ENCODE measurements around the gene TULP1. TPM values are rescaled to one million over a fixed set of nuclear protein-coding genes. Genes with fewer than 3 reads are reported as not detected.

TULP1 gene
- under 1 TPM in 1 of 4 donors, not detected in 3; 0.72 TPM for polyA plus RNA-seq
- long read RNA-seq, donor 1 = 0 reads
- long read RNA-seq, donor 2 = 0 reads
- long read RNA-seq, donor 3 = 0 reads
- long read RNA-seq, donor 4 = 0 reads
- long read RNA-seq, donor 5 = 0 reads
- long read RNA-seq, donor 6 = 0 reads
- long read RNA-seq, donor 7 = 0 reads
- long read RNA-seq, donor 8 = 0 reads
- long read RNA-seq, donor 9 = 0 reads
- long read RNA-seq, donor 10, partial matches to known transcripts = 0 of 1 reads
- long read RNA-seq, donor 10, other reads (novel, unspliced or antisense) = 0 of 1 reads

DNA sequence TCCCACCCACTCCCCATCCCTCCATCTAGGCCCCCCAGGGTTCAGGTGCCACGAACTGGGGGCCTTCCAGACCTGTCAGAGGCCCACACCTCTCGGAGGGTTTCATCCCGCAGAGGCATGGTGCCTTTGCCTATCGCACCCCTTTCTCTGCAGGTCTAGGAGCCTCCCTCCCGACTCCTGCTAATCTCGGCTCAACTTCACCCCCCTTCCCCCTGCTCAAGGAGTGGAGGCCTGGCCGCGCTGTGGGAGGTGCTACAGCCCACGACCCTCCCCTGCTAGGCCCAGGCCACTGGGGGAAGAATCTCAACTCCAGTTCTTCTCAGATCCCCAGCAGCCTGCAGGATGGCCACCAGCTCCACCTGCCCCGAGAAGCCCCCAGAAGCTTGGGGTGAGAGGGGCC, at the start of gene TULP1:
Gene TULP1 (minus strand): TSS at position 157 of the 400 bp plus-strand sequence. CDS start 38 bp downstream, at position 119.
- H3K27me3 ChIP-seq (ENCODE audit: control insufficient read depth in 3 of 3, insufficient read depth in 3 of 3, low read length in 3 of 3) = peaks cover 0 to 32% (median 7%) of the 10 kb centered on the region in 3 donors
- 82 to 85% (median 84%) methylated on average over 10 of the region's 10 CpGs for WGBS, 3 donors
- peak within 1 kb of the TSS in 2 of 3 donors; percentile 2 to 34 for H3K4me3 ChIP-seq (ENCODE audit: low read depth in 1 of 3, low read length in 3 of 3)
- peaks cover 0 to 4% (median 0%) of the 10 kb centered on the region in 3 donors for H3K4me1 ChIP-seq (ENCODE audit: control insufficient read depth in 3 of 3, insufficient read depth in 2 of 3, low read depth in 1 of 3, low read length in 2 of 3)
- DNase-seq (no peak), FAIRE-seq (no peak)
- no peaks in the 10 kb centered on the region for H3K9me3 ChIP-seq (ENCODE audit: control insufficient read depth in 2 of 2, insufficient read depth in 1 of 2, low read depth in 1 of 2, low read length in 1 of 2)
- no peak within 1 kb of the TSS for H3K27ac ChIP-seq (ENCODE audit: low read depth in 1 of 3, low read length in 2 of 3)
- H3K36me3 ChIP-seq (ENCODE audit: control insufficient read depth in 3 of 3, insufficient read depth in 2 of 3, low read depth in 1 of 3, low read length in 3 of 3) = no peaks in the 10 kb centered on the region

GRCh38 chr6:35562060-35562459, 49.4 kb upstream of the TULP1 start:
- no peaks in the 10 kb centered on the region for H3K4me1 ChIP-seq (ENCODE audit: control insufficient read depth in 3 of 3, insufficient read depth in 2 of 3, low read depth in 1 of 3, low read length in 2 of 3)
- H3K27ac ChIP-seq (ENCODE audit: low read depth in 1 of 3, low read length in 2 of 3) = no peak overlapping the region
- peaks cover 0 to 6% of the 10 kb centered on the region in 2 donors for H3K9me3 ChIP-seq (ENCODE audit: control insufficient read depth in 2 of 2, insufficient read depth in 1 of 2, low read depth in 1 of 2, low read length in 1 of 2)
- H3K4me3 ChIP-seq (ENCODE audit: low read depth in 1 of 3, low read length in 3 of 3) = no peak overlapping the region
- H3K36me3 ChIP-seq (ENCODE audit: control insufficient read depth in 3 of 3, insufficient read depth in 2 of 3, low read depth in 1 of 3, low read length in 3 of 3) = no peaks in the 10 kb centered on the region
- H3K27me3 ChIP-seq (ENCODE audit: control insufficient read depth in 3 of 3, insufficient read depth in 3 of 3, low read length in 3 of 3) = peaks cover 0 to 6% (median 0%) of the 10 kb centered on the region in 3 donors
- no peak for DNase-seq
- WGBS, 3 donors = 67 to 75% (median 73%) methylated on average over 11 of the region's 11 CpGs
- no peak for FAIRE-seq

GRCh38 chr6:35561113-35561512, 48.4 kb upstream of the TULP1 start:
- no peaks in the 10 kb centered on the region for H3K4me1 ChIP-seq (ENCODE audit: control insufficient read depth in 3 of 3, insufficient read depth in 2 of 3, low read depth in 1 of 3, low read length in 2 of 3)
- no peaks in the 10 kb centered on the region for H3K36me3 ChIP-seq (ENCODE audit: control insufficient read depth in 3 of 3, insufficient read depth in 2 of 3, low read depth in 1 of 3, low read length in 3 of 3)
- FAIRE-seq = no peak
- whole genome bisulfite sequencing, 3 donors = 71 to 89% (median 74%) methylated on average over 5 of the region's 5 CpGs
- no peak for DNase-seq
- no peak overlapping the region for H3K27ac ChIP-seq (ENCODE audit: low read depth in 1 of 3, low read length in 2 of 3)
- peaks cover 0 to 6% (median 0%) of the 10 kb centered on the region in 3 donors for H3K27me3 ChIP-seq (ENCODE audit: control insufficient read depth in 3 of 3, insufficient read depth in 3 of 3, low read length in 3 of 3)
- no peak overlapping the region for H3K4me3 ChIP-seq (ENCODE audit: low read depth in 1 of 3, low read length in 3 of 3)
- no peaks in the 10 kb centered on the region for H3K9me3 ChIP-seq (ENCODE audit: control insufficient read depth in 2 of 2, insufficient read depth in 1 of 2, low read depth in 1 of 2, low read length in 1 of 2)

GRCh38 chr6:35558571-35558970, 45.9 kb upstream of the TULP1 start:
- Histone ChIP-seq H3K4me1 (ENCODE audit: control insufficient read depth in 3 of 3, insufficient read depth in 2 of 3, low read depth in 1 of 3, low read length in 2 of 3) (no peaks in the 10 kb centered on the region), H3K27me3 (ENCODE audit: control insufficient read depth in 3 of 3, insufficient read depth in 3 of 3, low read length in 3 of 3) (no peaks in the 10 kb centered on the region), H3K27ac (ENCODE audit: low read depth in 1 of 3, low read length in 2 of 3) (no peak overlapping the region), H3K9me3 (ENCODE audit: control insufficient read depth in 2 of 2, insufficient read depth in 1 of 2, low read depth in 1 of 2, low read length in 1 of 2) (no peaks in the 10 kb centered on the region), H3K36me3 (ENCODE audit: control insufficient read depth in 3 of 3, insufficient read depth in 2 of 3, low read depth in 1 of 3, low read length in 3 of 3) (no peaks in the 10 kb centered on the region), H3K4me3 (ENCODE audit: low read depth in 1 of 3, low read length in 3 of 3) (no peak overlapping the region)
- DNase-seq = no peak
- 77 to 83% (median 81%) methylated on average over 12 of the region's 12 CpGs for WGBS, 3 donors
- FAIRE-seq = no peak

- H3K4me1 ChIP-seq (ENCODE audit: control insufficient read depth in 3 of 3, insufficient read depth in 2 of 3, low read depth in 1 of 3, low read length in 2 of 3) = no peaks in the 10 kb centered on the region
- WGBS, 3 donors = 74 to 80% (median 76%) methylated on average over 6 of the region's 6 CpGs
- no peaks in the 10 kb centered on the region for H3K36me3 ChIP-seq (ENCODE audit: control insufficient read depth in 3 of 3, insufficient read depth in 2 of 3, low read depth in 1 of 3, low read length in 3 of 3)
- DNase-seq = no peak
- no peaks in the 10 kb centered on the region for H3K27me3 ChIP-seq (ENCODE audit: control insufficient read depth in 3 of 3, insufficient read depth in 3 of 3, low read length in 3 of 3)
- H3K4me3 ChIP-seq (ENCODE audit: low read depth in 1 of 3, low read length in 3 of 3) = no peak overlapping the region
- no peak overlapping the region for H3K27ac ChIP-seq (ENCODE audit: low read depth in 1 of 3, low read length in 2 of 3)
- peaks cover 0 to 3% of the 10 kb centered on the region in 2 donors for H3K9me3 ChIP-seq (ENCODE audit: control insufficient read depth in 2 of 2, insufficient read depth in 1 of 2, low read depth in 1 of 2, low read length in 1 of 2)
- FAIRE-seq = no peak
These were observed 44.5 kb upstream of the TULP1 start for GRCh38 chr6:35557239-35557638.

GRCh38 chr6:35554811-35555210, 42.1 kb upstream of the TULP1 start:
- Histone ChIP-seq H3K36me3 (ENCODE audit: control insufficient read depth in 3 of 3, insufficient read depth in 2 of 3, low read depth in 1 of 3, low read length in 3 of 3) (no peaks in the 10 kb centered on the region), H3K9me3 (ENCODE audit: control insufficient read depth in 2 of 2, insufficient read depth in 1 of 2, low read depth in 1 of 2, low read length in 1 of 2) (peaks cover 0 to 8% of the 10 kb centered on the region in 2 donors), H3K4me1 (ENCODE audit: control insufficient read depth in 3 of 3, insufficient read depth in 2 of 3, low read depth in 1 of 3, low read length in 2 of 3) (no peaks in the 10 kb centered on the region), H3K4me3 (ENCODE audit: low read depth in 1 of 3, low read length in 3 of 3) (no peak overlapping the region), H3K27ac (ENCODE audit: low read depth in 1 of 3, low read length in 2 of 3) (no peak overlapping the region), H3K27me3 (ENCODE audit: control insufficient read depth in 3 of 3, insufficient read depth in 3 of 3, low read length in 3 of 3) (no peaks in the 10 kb centered on the region)
- FAIRE-seq (no peak), DNase-seq (no peak)
- WGBS, 3 donors = 86 to 88% (median 88%) methylated on average over 4 of the region's 4 CpGs

DNA sequence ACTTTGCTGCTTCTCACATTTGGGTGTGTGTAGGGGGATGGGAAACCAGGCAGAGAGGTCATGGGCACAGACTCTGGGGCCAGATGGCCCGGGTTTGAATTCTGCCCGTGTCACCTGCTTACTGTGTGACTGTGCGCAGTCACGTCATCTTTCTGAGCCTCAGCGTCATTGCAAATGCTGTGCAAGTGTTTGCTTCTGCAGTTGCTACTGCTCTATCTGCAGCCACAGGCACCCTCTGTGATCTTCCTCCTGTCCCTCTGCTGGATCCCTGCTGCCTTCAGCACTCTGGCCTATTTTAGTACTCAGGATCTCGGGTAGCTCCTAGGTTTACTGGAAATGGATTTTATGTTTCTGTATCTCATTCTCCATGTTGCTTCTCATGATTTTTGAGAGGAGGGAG, 40.6 kb upstream of the TULP1 start:
- 64 to 82% (median 72%) methylated on average over 6 of the region's 6 CpGs for WGBS, 3 donors
- Histone ChIP-seq H3K36me3 (ENCODE audit: control insufficient read depth in 3 of 3, insufficient read depth in 2 of 3, low read depth in 1 of 3, low read length in 3 of 3) (no peaks in the 10 kb centered on the region), H3K4me1 (ENCODE audit: control insufficient read depth in 3 of 3, insufficient read depth in 2 of 3, low read depth in 1 of 3, low read length in 2 of 3) (no peaks in the 10 kb centered on the region), H3K9me3 (ENCODE audit: control insufficient read depth in 2 of 2, insufficient read depth in 1 of 2, low read depth in 1 of 2, low read length in 1 of 2) (peaks cover 0 to 12% of the 10 kb centered on the region in 2 donors), H3K27me3 (ENCODE audit: control insufficient read depth in 3 of 3, insufficient read depth in 3 of 3, low read length in 3 of 3) (no peaks in the 10 kb centered on the region), H3K27ac (ENCODE audit: low read depth in 1 of 3, low read length in 2 of 3) (no peak overlapping the region), H3K4me3 (ENCODE audit: low read depth in 1 of 3, low read length in 3 of 3) (no peak overlapping the region)
- DNase-seq (no peak), FAIRE-seq (no peak)

DNA sequence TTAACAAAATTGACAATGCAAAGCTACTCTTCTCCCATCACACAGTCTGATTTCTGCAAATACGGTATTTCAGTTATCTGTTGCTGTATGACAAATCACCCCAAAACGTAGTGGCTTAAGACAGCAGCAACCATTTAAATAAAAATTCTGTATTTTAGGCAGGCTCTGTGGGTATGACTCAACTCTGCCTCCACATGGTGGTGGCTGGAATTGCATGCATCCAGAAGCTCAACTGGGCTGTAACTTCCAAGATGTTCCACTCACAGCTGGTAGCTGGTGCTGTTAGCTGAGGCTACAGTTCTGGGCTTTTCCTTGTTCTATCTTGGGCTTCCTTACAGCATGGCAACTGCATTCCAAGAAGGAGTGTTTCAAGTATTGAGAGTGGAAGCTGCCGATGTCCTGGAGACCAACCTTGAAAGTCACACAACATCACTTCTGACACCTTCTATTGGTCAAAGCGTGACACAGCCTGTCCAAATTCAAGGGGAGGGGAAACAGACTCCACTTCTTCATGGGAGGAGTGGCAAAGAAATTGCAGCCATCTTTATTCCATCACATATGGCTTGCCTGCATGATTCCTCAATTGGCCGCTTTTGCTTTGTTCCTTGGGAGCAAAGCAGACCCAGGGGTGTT, 39.7 kb upstream of the TULP1 start:
- Histone ChIP-seq H3K4me1 (ENCODE audit: control insufficient read depth in 3 of 3, insufficient read depth in 2 of 3, low read depth in 1 of 3, low read length in 2 of 3) (no peaks in the 10 kb centered on the region), H3K4me3 (ENCODE audit: low read depth in 1 of 3, low read length in 3 of 3) (no peak overlapping the region), H3K27me3 (ENCODE audit: control insufficient read depth in 3 of 3, insufficient read depth in 3 of 3, low read length in 3 of 3) (peaks cover 0 to under 1% (median 0%) of the 10 kb centered on the region in 3 donors), H3K9me3 (ENCODE audit: control insufficient read depth in 2 of 2, insufficient read depth in 1 of 2, low read depth in 1 of 2, low read length in 1 of 2) (peaks cover 0 to 12% of the 10 kb centered on the region in 2 donors), H3K27ac (ENCODE audit: low read depth in 1 of 3, low read length in 2 of 3) (no peak overlapping the region), H3K36me3 (ENCODE audit: control insufficient read depth in 3 of 3, insufficient read depth in 2 of 3, low read depth in 1 of 3, low read length in 3 of 3) (no peaks in the 10 kb centered on the region)
- FAIRE-seq = no peak
- DNase-seq = peak; percentile 27 to 59
- 61 to 67% (median 65%) methylated on average over 5 of the region's 5 CpGs for WGBS, 3 donors
